Heart left ventricle (tissue), 13 donors: Measurements from ENCODE around the gene NMRAL1.

ENCODE experiments used
- CTCF ChIP-seq, 12 donors: fragments of 200-600 bp; sonication (generic) in 4 of 12; IDR thresholded peaks; one replicate each; pipeline versions ENCODE4 v1.5.0 to v1.8.0; 2018 to 2022; ENCODE audit warnings: antibody characterized with exemption in 12 of 12, mild to moderate bottlenecking in 5 of 12
- POLR2A ChIP-seq, 2 donors: fragments of 450-650 bp; IDR thresholded peaks; one replicate each; pipeline ENCODE4 v1.6.1; 2017; ENCODE audit warnings: antibody characterized with exemption in 2 of 2, mild to moderate bottlenecking in 2 of 2, moderate library complexity in 2 of 2
- donor health status: ischemic (EF 13 %, LVEDD 7.1; RV severe dilation, severe dysfunction).
- donor health status: DM: no; HTN: yes; CAD: no.
- donor health status: DM: no; HTN: no; CAD: no.
- donor health status: ischemic (EF 25% LVEDD 6.9; RV normal size, moderate dysfunction).
- donor health status: ischemic (EF 25% LVEDD 5.7; RV mildly dilated, moderate dysfunction).
- donor health status: ischemic (EF 35%, LVEDD 5.7; RV mildly dilated, moderate dysfunction).
- donor health status: nonischemic (EF 11% LVEDD 7.7; RV severe dilation, severe dysfunction).
- donor health status: DM: yes; HTN: yes; CAD: no.
- donor health status: PGD.
- donor health status: ischemic (EF 29% LVEDD 5.4; RV normal size, mild dysfunction).
- donor health status: nonischemic (EF 23%, LVEDD 6.1; RV moderate dilation, normal function).

- TF ChIP-seq CTCF (IDR thresholded peaks at IDR 0.05) (no peak), POLR2A (IDR thresholded peaks at IDR 0.05) (no peak)
Measured at GRCh38 chr16:4487955-4488498, 13.6 kb upstream of the NMRAL1 start.
